Mucosa of descending colon (tissue), 3 donors: ENCODE data around the gene PPDPF. TPM values are rescaled to one million over a fixed set of nuclear protein-coding genes. Genes with fewer than 3 reads are reported as not detected.
A peak's percentile ranks its signal among the peaks of the same experiment; 100 is the strongest.

Experiments
- ATAC-seq: fragments of 200-7000 bp; cut with Tn5 transposase; one replicate; pipeline ENCODE4 v1.9.1; 2020; ENCODE audit warnings: mild to moderate bottlenecking, moderate library complexity
- DNase-seq, 3 donors: peaks; one replicate each; pipeline ENCODE4 v3.0.0-alpha.2; 2020
- H3K36me3 ChIP-seq: fragments of 200-600 bp; one replicate; pipeline ENCODE4 v1.8.0; 2021; ENCODE audit warnings: low read depth, mild to moderate bottlenecking
- H3K4me1 ChIP-seq: fragments of 200-600 bp; one replicate; pipeline ENCODE4 v1.8.0; 2021; ENCODE audit warnings: low read depth, mild to moderate bottlenecking
- H3K4me3 ChIP-seq: fragments of 200-600 bp; one replicate; pipeline ENCODE4 v1.8.0; 2021; ENCODE audit warnings: mild to moderate bottlenecking
- H3K9me3 ChIP-seq: fragments of 200-600 bp; one replicate; pipeline ENCODE4 v1.8.0; 2021; ENCODE audit warnings: mild to moderate bottlenecking
- intact Hi-C, 2 donors: fragments of 100-400 bp; cut with DNase I in 1 of 2; cut with micrococcal nuclease in 1 of 2; formaldehyde crosslinking; loops; one replicate each; pipeline versions ENCODE4 v1.11.0 to v1.11.1; 2022; cut with DNase I, micrococcal nuclease
- total RNA-seq, 3 donors: library from RNA; stranded (reverse); fragmentation: NEBNext Ultra II Directional in 2 of 3; extraction: Animal tissue kit (Norgen Biotek cat#: 25700) in 2 of 3; gene quantifications; one replicate each; pipeline versions ENCODE4 v1.2.1 to v1.2.4, GENCODE V29; 2021 to 2023
- TF ChIP-seq, protein P1 (sequence below): fragments of 200-600 bp; IDR thresholded peaks from one replicate; pipeline ENCODE4 v1.8.0; 2022; ENCODE audit warnings: antibody characterized with exemption, mild to moderate bottlenecking
- donor health status: DM: no; HTN: no; CAD: no; lungs with moderate emphysema.
- donor health status: DM: no; HTN: no; CAD: no.
- donor health status: DM: no; HTN: yes; CAD: no.

Gene PPDPF
- total RNA-seq, 3 donors from 2014 or later = 263 to 672 (median 537) TPM

- H3K4me1 ChIP-seq = no peaks in the 10 kb centered on the region
- TF ChIP-seq, protein P1, sequence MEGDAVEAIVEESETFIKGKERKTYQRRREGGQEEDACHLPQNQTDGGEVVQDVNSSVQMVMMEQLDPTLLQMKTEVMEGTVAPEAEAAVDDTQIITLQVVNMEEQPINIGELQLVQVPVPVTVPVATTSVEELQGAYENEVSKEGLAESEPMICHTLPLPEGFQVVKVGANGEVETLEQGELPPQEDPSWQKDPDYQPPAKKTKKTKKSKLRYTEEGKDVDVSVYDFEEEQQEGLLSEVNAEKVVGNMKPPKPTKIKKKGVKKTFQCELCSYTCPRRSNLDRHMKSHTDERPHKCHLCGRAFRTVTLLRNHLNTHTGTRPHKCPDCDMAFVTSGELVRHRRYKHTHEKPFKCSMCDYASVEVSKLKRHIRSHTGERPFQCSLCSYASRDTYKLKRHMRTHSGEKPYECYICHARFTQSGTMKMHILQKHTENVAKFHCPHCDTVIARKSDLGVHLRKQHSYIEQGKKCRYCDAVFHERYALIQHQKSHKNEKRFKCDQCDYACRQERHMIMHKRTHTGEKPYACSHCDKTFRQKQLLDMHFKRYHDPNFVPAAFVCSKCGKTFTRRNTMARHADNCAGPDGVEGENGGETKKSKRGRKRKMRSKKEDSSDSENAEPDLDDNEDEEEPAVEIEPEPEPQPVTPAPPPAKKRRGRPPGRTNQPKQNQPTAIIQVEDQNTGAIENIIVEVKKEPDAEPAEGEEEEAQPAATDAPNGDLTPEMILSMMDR = no peak
- no peak for DNase-seq
Observed at GRCh38 chr20:63486300-63486855, 34.2 kb upstream of the PPDPF start.

DNA sequence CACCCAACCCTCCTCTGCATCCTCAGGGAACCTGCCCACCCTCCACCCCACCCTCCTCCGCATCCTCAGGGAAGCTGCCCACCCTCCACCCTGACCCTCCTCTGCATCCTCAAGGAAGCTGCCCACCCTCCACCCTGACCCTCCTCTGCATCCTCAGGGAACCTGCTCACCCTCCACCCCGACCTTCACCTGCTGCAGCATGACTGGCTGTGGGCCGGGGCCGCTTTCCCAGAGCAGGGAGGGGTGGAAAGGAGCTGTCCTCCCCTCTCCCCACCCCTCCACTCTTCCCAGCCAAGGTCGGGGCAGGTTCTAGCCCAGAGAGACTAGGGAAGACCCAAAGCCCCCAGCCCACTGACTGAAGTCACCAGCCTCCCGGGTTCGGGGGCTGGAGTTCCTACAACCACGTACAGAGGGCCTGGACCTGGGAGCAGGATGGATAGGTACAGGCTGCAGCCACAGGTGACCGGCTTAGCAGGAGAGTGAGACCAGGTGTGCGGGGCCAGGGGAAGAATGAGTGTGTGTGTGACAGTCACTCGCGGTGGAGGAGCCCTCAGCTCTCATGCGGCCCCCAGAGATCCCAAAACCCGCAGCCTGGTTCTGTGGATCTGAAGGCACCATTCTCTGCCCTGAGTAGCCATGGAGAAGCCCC, 33.3 kb upstream of the PPDPF start:
- Histone ChIP-seq H3K4me3 (no peak overlapping the region), H3K4me1 (no peaks in the 10 kb centered on the region), H3K36me3 (no peaks in the 10 kb centered on the region), H3K9me3 (no peaks in the 10 kb centered on the region)
- DNase-seq (no peak), ATAC-seq (no peak)
- intact Hi-C loops = no loop called here
- TF ChIP-seq, protein P1 = no peak

More at GRCh38 chr20:63486300-63486855, 34.2 kb upstream of the PPDPF start:
- H3K4me3 ChIP-seq = no peak overlapping the region
- intact Hi-C loops = no loop called here
- no peak for ATAC-seq
- H3K9me3 ChIP-seq = no peaks in the 10 kb centered on the region
- no peaks in the 10 kb centered on the region for H3K36me3 ChIP-seq

DNA sequence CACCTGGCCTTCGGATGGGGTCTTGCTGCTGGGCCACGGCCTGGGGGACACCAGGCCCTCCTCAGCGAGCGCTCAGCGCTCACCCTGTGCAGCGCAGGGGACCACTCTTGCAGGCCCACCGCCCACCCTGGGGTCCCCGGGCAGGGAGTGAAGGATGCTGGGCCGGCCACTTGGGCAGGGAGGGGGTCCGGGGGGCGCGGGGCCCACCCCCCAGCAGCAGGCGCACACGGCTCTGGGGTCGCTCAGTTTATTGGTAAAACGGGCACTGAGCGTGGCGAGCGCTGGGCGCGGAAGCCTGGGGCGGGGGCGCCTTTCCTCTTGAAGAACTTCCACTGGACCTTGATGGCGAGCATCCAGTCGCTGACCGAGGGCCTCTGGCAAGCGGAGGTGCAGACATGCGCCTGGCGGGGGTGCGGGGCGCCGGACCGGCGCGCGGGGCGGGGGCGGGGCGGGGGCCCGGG, 32.8 kb upstream of the PPDPF start:
- H3K4me3 ChIP-seq = no peak overlapping the region
- H3K4me1 ChIP-seq = no peaks in the 10 kb centered on the region
- intact Hi-C loops = no loop called here
- TF ChIP-seq, protein P1 = no peak
- no peaks in the 10 kb centered on the region for H3K36me3 ChIP-seq
- no peak for DNase-seq
- H3K9me3 ChIP-seq = no peaks in the 10 kb centered on the region
- no peak for ATAC-seq

DNA sequence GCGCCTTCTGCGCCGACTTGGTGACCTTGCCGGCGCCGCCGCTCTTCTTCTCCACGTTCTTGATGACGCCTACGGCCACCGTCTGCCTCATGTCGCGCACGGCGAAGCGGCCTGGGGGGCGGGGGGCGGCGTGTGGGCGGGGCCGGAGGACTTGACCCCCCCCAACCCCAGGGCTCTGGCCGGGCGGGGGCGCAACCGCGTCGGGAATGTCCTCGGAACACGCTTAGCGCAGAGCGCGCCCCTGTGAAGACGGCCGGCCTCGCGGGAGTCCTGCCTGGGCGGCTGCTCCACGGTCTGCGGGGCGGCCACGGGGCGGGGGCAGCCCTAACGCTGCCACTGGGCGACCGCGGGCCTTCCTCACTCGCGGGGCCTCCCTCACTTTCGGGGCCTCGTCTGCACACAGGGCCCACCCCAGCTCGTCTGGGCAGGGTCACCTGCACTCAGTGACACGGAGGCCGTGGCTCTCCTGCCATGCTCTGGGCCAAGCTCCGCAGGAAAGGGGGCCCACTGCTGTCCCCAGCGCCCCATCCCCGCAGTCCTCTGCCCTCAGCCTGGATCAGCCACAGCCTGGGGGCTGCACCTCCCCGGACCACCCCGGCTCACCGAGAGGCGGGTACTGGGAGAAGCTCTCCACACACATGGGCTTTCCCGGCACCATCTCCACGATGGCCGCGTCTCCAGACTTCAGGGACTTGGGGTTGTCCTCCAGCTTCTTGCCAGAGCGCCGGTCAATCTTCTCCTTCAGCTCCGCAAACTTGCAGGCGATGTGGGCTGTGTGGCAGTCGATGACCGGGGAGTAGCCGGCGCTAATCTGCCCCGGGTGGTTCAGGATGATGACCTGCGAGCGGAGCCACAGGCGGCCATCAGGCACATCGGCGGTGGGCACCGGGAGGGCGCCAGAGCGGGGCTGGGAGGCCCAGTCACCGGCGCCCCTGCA, 32.0 kb upstream of the PPDPF start:
- Histone ChIP-seq H3K4me3 (no peak overlapping the region), H3K9me3 (no peaks in the 10 kb centered on the region), H3K36me3 (no peaks in the 10 kb centered on the region), H3K4me1 (no peaks in the 10 kb centered on the region)
- intact Hi-C loops = no loop called here
- TF ChIP-seq, protein P1 = no peak
- DNase-seq (no peak), ATAC-seq (no peak)

DNA sequence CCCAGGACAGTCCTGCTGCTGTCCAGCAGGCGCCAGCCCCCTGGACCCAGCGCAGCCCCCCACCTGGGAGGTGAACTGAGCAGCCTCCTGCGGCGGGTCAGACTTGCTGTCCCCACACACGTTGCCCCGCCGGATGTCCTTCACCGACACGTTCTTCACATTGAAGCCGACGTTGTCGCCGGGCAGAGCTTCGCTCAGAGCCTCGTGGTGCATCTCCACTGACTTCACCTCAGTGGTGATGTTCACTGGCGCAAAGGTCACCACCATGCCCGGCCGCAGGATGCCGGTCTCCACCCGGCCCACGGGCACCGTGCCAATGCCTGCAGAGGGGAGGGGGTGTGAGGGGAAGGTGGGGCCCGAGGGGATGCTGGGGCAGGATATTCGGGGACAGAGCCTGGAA, 30.1 kb upstream of the PPDPF start:
- DNase-seq (peak in 1 of 3 donors; percentile 40), ATAC-seq (no peak)
- H3K36me3 ChIP-seq = no peaks in the 10 kb centered on the region
- H3K4me1 ChIP-seq = no peaks in the 10 kb centered on the region
- H3K9me3 ChIP-seq = no peaks in the 10 kb centered on the region
- intact Hi-C loops = no loop called here
- no peak overlapping the region for H3K4me3 ChIP-seq
- TF ChIP-seq, protein P1 = no peak
